K562 (cell line): ENCODE data around the gene HCN3. TPM values are rescaled to one million over a fixed set of nuclear protein-coding genes. Genes with fewer than 3 reads are reported as not detected.

Experiments used
- ATAC-seq: fragments of 200-7000 bp; cut with Tn5 transposase; 3 replicates; pipeline ENCODE4 v1.9.1; 2020; ENCODE audit warnings: moderate library complexity
- BruUV-seq: library from RNA; stranded (reverse); fragments of 400-500 nt; replicated peaks from 2 replicates; lab custom pipeline; 2021; lab: Mats Ljungman, UMichigan
- CTCF ChIA-PET: fragments of 300-600 bp; formaldehyde crosslinking; extraction: SDS; loops from one replicate; lab custom pipeline; 2021; ENCODE audit warnings: low intra/inter-chr PET ratio; lab: Yijun Ruan, JAX
- POLR2A ChIA-PET: fragments of 300-600, 350-650 bp; sonication (Branson Sonifier 250); formaldehyde crosslinking; extraction: SDS; loops from one replicate; lab custom pipeline; 2021; ENCODE audit warnings: antibody characterized with exemption, inconsistent platforms; lab: Yijun Ruan, JAX
- DNase-seq, 4 experiments: peaks; one replicate each; pipeline versions ENCODE4 v3.0.0 to v3.0.0-alpha.2; 2011 to 2018; ENCODE audit warnings: low spot score in 3 of 4, mixed read lengths in 3 of 4; ENCODE audit errors: extremely low read depth in 1 of 4
- FAIRE-seq: peaks from 2 replicates; lab custom pipeline; 2011; peaks lifted over from hg19 to GRCh38; lab: Jason Lieb, UNC
- H2AFZ ChIP-seq: 2 replicates; pipeline ENCODE4 v1.6.0; 2011; ENCODE audit warnings: low read depth, low read length, control low read depth, inconsistent platforms
- H3K27ac ChIP-seq: fragments of 200-600 bp; 3 replicates; pipeline ENCODE4 v1.8.0; 2011; ENCODE audit warnings: low read depth, mild to moderate bottlenecking, control low read depth, inconsistent platforms, low read length, moderate library complexity, mixed read lengths; ENCODE audit errors: extremely low read depth
- H3K27me3 ChIP-seq, 2 experiments: fragments of 300-600 bp in 1 of 2; 2 replicates in 1 of 2; 3 replicates in 1 of 2; pipeline versions ENCODE4 v1.6.0 to v1.8.0; 2011; ENCODE audit warnings: inconsistent platforms in 2 of 2, low read length in 2 of 2, mild to moderate bottlenecking in 1 of 2, mixed read lengths in 1 of 2, moderate library complexity in 1 of 2; ENCODE audit not compliant: control insufficient read depth in 2 of 2, insufficient read depth in 2 of 2
- H3K36me3 ChIP-seq: fragments of 300-600 bp; 3 replicates; pipeline ENCODE4 v1.8.0; 2011; ENCODE audit warnings: mild to moderate bottlenecking, low read length, inconsistent platforms; ENCODE audit not compliant: control insufficient read depth, insufficient read depth
- H3K4me1 ChIP-seq, 2 experiments: fragments of 200-600 bp in 1 of 2; replicated peaks in 1 of 2; 2 replicates in 1 of 2; 3 replicates in 1 of 2; pipeline versions ENCODE4 v1.5.1 to v1.8.0; 2011; ENCODE audit warnings: inconsistent platforms in 2 of 2, low read length in 2 of 2, mild to moderate bottlenecking in 1 of 2, mixed read lengths in 1 of 2, moderate library complexity in 1 of 2; ENCODE audit not compliant: control insufficient read depth in 2 of 2, insufficient read depth in 2 of 2
- H3K4me2 ChIP-seq: 2 replicates; pipeline ENCODE4 v1.6.1; 2011; ENCODE audit warnings: low read length, control low read depth, inconsistent platforms, mixed read lengths; ENCODE audit not compliant: insufficient read depth
- H3K4me3 ChIP-seq: fragments of 200-600 bp; sonication (generic), shearing (Covaris generic); 2 replicates; pipeline ENCODE4 v1.5.1; 2016; ENCODE audit warnings: control low read depth, inconsistent platforms
- H3K79me2 ChIP-seq: fragments of 200-600 bp; 3 replicates; pipeline ENCODE4 v1.8.0; 2011; ENCODE audit warnings: low read length, inconsistent platforms; ENCODE audit not compliant: control insufficient read depth, insufficient read depth
- H3K9ac ChIP-seq, 2 experiments: 2 replicates each; pipeline versions ENCODE4 v1.6.0 to v1.6.1; 2011; ENCODE audit warnings: low read depth in 2 of 2, low read length in 2 of 2, control low read depth in 1 of 2, inconsistent platforms in 1 of 2, mild to moderate bottlenecking in 1 of 2, mixed read lengths in 1 of 2; ENCODE audit not compliant: insufficient read depth in 1 of 2
- H3K9me1 ChIP-seq: one replicate; pipeline ENCODE4 v1.6.0; 2011; ENCODE audit warnings: inconsistent platforms, mild to moderate bottlenecking, low read length, moderate library complexity; ENCODE audit not compliant: control insufficient read depth, insufficient read depth
- H3K9me3 ChIP-seq: replicated peaks from 2 replicates; pipeline ENCODE4 v1.5.1; 2011; ENCODE audit warnings: low read depth, low read length, inconsistent platforms; ENCODE audit not compliant: control insufficient read depth, insufficient read depth
- H4K20me1 ChIP-seq: replicated peaks from 2 replicates; pipeline ENCODE4 v1.6.1; 2011; ENCODE audit warnings: low read length, inconsistent platforms, mixed read lengths; ENCODE audit not compliant: control insufficient read depth, insufficient read depth
- EP400 ChIP-seq: fragments of 450-650 bp; IDR thresholded peaks from 2 replicates; pipeline ENCODE4 v1.6.1; 2017; ENCODE audit warnings: antibody characterized with exemption, mild to moderate bottlenecking, moderate library complexity
- MEIS2 ChIP-seq: fragments of 450-650 bp; IDR thresholded peaks from 2 replicates; pipeline ENCODE4 v1.6.1; 2014; ENCODE audit warnings: mild to moderate bottlenecking; ENCODE audit not compliant: partially characterized antibody
- MLLT1 ChIP-seq, 2 experiments: fragments of 450-650 bp; IDR thresholded peaks; 2 replicates each; pipeline ENCODE4 v1.6.1; 2016
- ZBTB33 ChIP-seq: sonication (generic); formaldehyde crosslinking; IDR thresholded peaks from 2 replicates; pipeline ENCODE4 v1.8.1; 2023; ENCODE audit warnings: mild to moderate bottlenecking, missing genetic modification reagents
- WGBS: fragments of 100-300 bp; shearing (Covaris generic); methylation state at CpG from one replicate; pipeline ENCODE4 v1.1.6; 2016; ENCODE audit warnings: low coverage, mixed read lengths; ENCODE audit not compliant: insufficient coverage; ENCODE audit errors: missing lambda C conversion rate; 5-methylcytosine and 5-hydroxymethylcytosine counted together
- in situ Hi-C: fragments of 300-500 bp; cut with MboI; formaldehyde crosslinking; loops from 4 replicates; pipeline ENCODE4 v1.15.0; 2018; ENCODE audit warnings: inconsistent platforms, mixed read lengths
- intact Hi-C: fragments of 100-400 bp; cut with micrococcal nuclease; formaldehyde crosslinking; loops from 2 replicates; pipeline ENCODE4 v1.14.2; 2022
- polyA plus RNA-seq, 8 experiments: library from polyadenylated mRNA; depleted of rRNA in 4 of 8; stranded (reverse) in 5 of 8; unstranded in 3 of 8; fragments of >200 nt; fragmentation: Nextera tagmentation in 2 of 8; fragmentation: Illumina TruSeq in 1 of 8; extraction: Ambion mirVana in 2 of 8; extraction: Trizol in 1 of 8; gene quantifications; 2 replicates each; pipeline versions ENCODE4 v1.2.1 to v1.2.3, GENCODE V29; 2011 to 2014; ENCODE audit warnings: inconsistent platforms in 1 of 8, missing spikeins in 1 of 8
- total RNA-seq, 7 experiments: library from RNA; depleted of rRNA in 6 of 7; stranded (reverse); fragments of >200 nt in 6 of 7; fragmentation: Illumina TruSeq in 2 of 7; extraction: Trizol in 2 of 7; gene quantifications; 2 replicates each; pipeline versions ENCODE4 v1.2.1 to v1.2.3, GENCODE V29; 2011 to 2021; ENCODE audit warnings: low replicate concordance in 1 of 7

Gene HCN3
- total and polyA plus RNA-seq, 9 of the 15 experiments (the other 6 are each of a cell fraction or from before 2014, with no cell fraction given): 0.91 to 9.7 (median 3.9) TPM

- Histone ChIP-seq H3K4me1 (peaks cover 7 to 23% of the 10 kb centered on the region in 2 experiments; a peak in 4 of 5 replicates), H3K4me3 (no peak overlapping the region), H3K36me3 (peaks cover 74% of the 10 kb centered on the region), H3K27ac (peak overlapping the region; percentile 64; the same call in 2 of the 3 replicates), H3K79me2 (peaks cover 21% of the 10 kb centered on the region), H3K4me2 (no peak overlapping the region), H3K27me3 (no peaks in the 10 kb centered on the region), H4K20me1 (no peaks in the 10 kb centered on the region), H3K9me1 (peaks cover 3% of the 10 kb centered on the region), H3K9me3 (no peaks in the 10 kb centered on the region), H3K9ac (0 out of 4 replicates have a peak overlapping the region, but pooled peaks of 1 of the 2 experiments have one; percentile 83), H2AFZ (no peak overlapping the region)
- ATAC-seq: no peak
- in situ Hi-C loops (no loop called here), intact Hi-C loops (no loop called here)
- FAIRE-seq: no peak
- 78% methylated on average over 11 of the region's 11 CpGs for WGBS
- BruUV-seq: no TSS peak
- TF ChIP-seq ZBTB33 (CRISPR knock-in tag) (peak; percentile 51; the same call in 1 of the 2 replicates), EP400 (no peak)
- POLR2A ChIA-PET: interaction anchor here (0.6 to 1.1 kb wide), 3 partner anchors 8 to 805 kb away, joined by 3 read pairs; partner anchors contain the start of gene ENTREP3
- CTCF ChIA-PET: no interaction called here
- no peak for DNase-seq
Measured at GRCh38 chr1:155263067-155263466, 14.2 kb upstream of the HCN3 start.

- CTCF ChIA-PET: no interaction called here
- BruUV-seq: no TSS peak
- no peak for ATAC-seq
- Histone ChIP-seq H2AFZ (no peak overlapping the region), H3K4me2 (no peak overlapping the region), H4K20me1 (no peaks in the 10 kb centered on the region), H3K9ac (peak overlapping the region in 1 of 2 experiments; percentile 18; a peak in 1 of 4 replicates), H3K9me3 (no peaks in the 10 kb centered on the region)
- intact Hi-C loops (no loop called here), in situ Hi-C loops (no loop called here)
- no peak for DNase-seq
- WGBS: 59% methylated on average over 6 of the region's 6 CpGs
- TF ChIP-seq MEIS2 (peak; percentile 23), MLLT1 (IDR thresholded peaks at IDR 0.05) (no peak)
- TF ChIP-seq, all 486 proteins: peak for 1
- Histone ChIP-seq H3K27ac (no peak overlapping the region), H3K4me3 (no peak overlapping the region), H3K27me3 (no peaks in the 10 kb centered on the region), H3K9me1 (peaks cover 3% of the 10 kb centered on the region), H3K36me3 (peaks cover 89% of the 10 kb centered on the region), H3K79me2 (peaks cover 29% of the 10 kb centered on the region), H3K4me1 (peaks cover 5 to 10% of the 10 kb centered on the region in 2 experiments; a peak in 4 of 5 replicates)
- POLR2A ChIA-PET: interaction anchor here (0.6 to 2.6 kb wide), 5 partner anchors 10 to 274 kb away, joined by 3 to 9 read pairs (median 4); partner anchors contain the start of genes ENTREP3 and HCN3
- no peak for FAIRE-seq
Measured at GRCh38 chr1:155266553-155266952, 10.7 kb upstream of the HCN3 start.
